Spinal cord (tissue), 10 donors: Measurements from ENCODE around the gene S100A4. TPM values are rescaled to one million over a fixed set of nuclear protein-coding genes. Genes with fewer than 3 reads are reported as not detected.

Source experiments
- DNase-seq, 6 donors: peaks; one replicate each; pipeline versions ENCODE4 v3.0.0 to v3.0.0-alpha.2; 2013 to 2015; ENCODE audit warnings: low spot score in 6 of 6, low read depth in 4 of 6
- H3K27ac ChIP-seq: one replicate; pipeline ENCODE4 v1.5.1; 2013; ENCODE audit warnings: low read depth, low read length, control low read depth
- H3K27me3 ChIP-seq: one replicate; pipeline ENCODE4 v1.6.1; 2013; ENCODE audit warnings: low read length; ENCODE audit not compliant: control insufficient read depth, insufficient read depth
- H3K36me3 ChIP-seq: one replicate; pipeline ENCODE4 v1.6.1; 2013; ENCODE audit warnings: low read length; ENCODE audit not compliant: control insufficient read depth, insufficient read depth
- H3K4me1 ChIP-seq: one replicate; pipeline ENCODE4 v1.6.1; 2013; ENCODE audit warnings: low read length; ENCODE audit not compliant: control insufficient read depth, insufficient read depth
- H3K4me3 ChIP-seq: one replicate; pipeline ENCODE4 v1.5.1; 2013; ENCODE audit warnings: low read depth, low read length, control low read depth
- H3K9me3 ChIP-seq: one replicate; pipeline ENCODE4 v1.6.1; 2013; ENCODE audit warnings: low read length; ENCODE audit not compliant: control insufficient read depth, insufficient read depth
- WGBS: methylation state at CpG from one replicate; pipeline ENCODE4 v1.1.5; 2013; ENCODE audit warnings: missing lambda C conversion rate; ENCODE audit not compliant: insufficient coverage; 5-methylcytosine and 5-hydroxymethylcytosine counted together
- polyA plus RNA-seq, 2 donors: library from polyadenylated mRNA; unstranded; fragments of 120-200 nt; gene quantifications; one replicate each; pipeline ENCODE4 v1.2.1, GENCODE V29; 2013; ENCODE audit not compliant: insufficient read length in 2 of 2
- total RNA-seq, 2 donors: library from RNA; depleted of rRNA in 1 of 2; stranded (reverse); fragments of 120-200 nt in 1 of 2; fragments of >200 nt in 1 of 2; gene quantifications; one replicate each; pipeline versions ENCODE4 v1.2.3 to v1.2.4, GENCODE V29; 2013 to 2014
- donor health status: healthy.

S100A4 gene
- total and polyA plus RNA-seq, 4 donors = 6.0 to 38.2 (median 19.5) TPM

- DNase-seq = no peak
- Histone ChIP-seq H3K4me1 (peaks cover 34% of the 10 kb centered on the region), H3K27ac (no peak overlapping the region), H3K27me3 (no peaks in the 10 kb centered on the region), H3K4me3 (no peak overlapping the region), H3K9me3 (no peaks in the 10 kb centered on the region), H3K36me3 (no peaks in the 10 kb centered on the region)
- 90% methylated on average over 4 of the region's 5 CpGs for WGBS
Measured at GRCh38 chr1:153570874-153571273, 25.3 kb upstream of the S100A4 start.

- Histone ChIP-seq H3K36me3 (no peaks in the 10 kb centered on the region), H3K9me3 (no peaks in the 10 kb centered on the region), H3K27me3 (no peaks in the 10 kb centered on the region), H3K4me3 (no peak overlapping the region), H3K27ac (no peak overlapping the region), H3K4me1 (peaks cover 40% of the 10 kb centered on the region)
- no peak for DNase-seq
- WGBS = 93% methylated on average over 4 of the region's 8 CpGs
Measured at GRCh38 chr1:153569465-153569864, 23.9 kb upstream of the S100A4 start.

- no peaks in the 10 kb centered on the region for H3K27me3 ChIP-seq
- peak overlapping the region; percentile 11 for H3K4me3 ChIP-seq
- no peak overlapping the region for H3K27ac ChIP-seq
- no peaks in the 10 kb centered on the region for H3K9me3 ChIP-seq
- 10% methylated on average over 21 of the region's 25 CpGs for WGBS
- peak in 5 of 6 donors; percentile 50 to 92 (median 63) for DNase-seq
- no peaks in the 10 kb centered on the region for H3K36me3 ChIP-seq
- H3K4me1 ChIP-seq = peaks cover 40% of the 10 kb centered on the region
Measured at GRCh38 chr1:153568367-153569099, 22.9 kb upstream of the S100A4 start.

- Histone ChIP-seq H3K27me3 (no peaks in the 10 kb centered on the region), H3K9me3 (no peaks in the 10 kb centered on the region), H3K4me3 (no peak overlapping the region), H3K36me3 (no peaks in the 10 kb centered on the region), H3K4me1 (peaks cover 40% of the 10 kb centered on the region), H3K27ac (no peak overlapping the region)
- DNase-seq = no peak
- 64% methylated on average over 20 of the region's 22 CpGs for WGBS
Measured at GRCh38 chr1:153567621-153568366, 22.2 kb upstream of the S100A4 start.

GRCh38 chr1:153566414-153567371, 21.1 kb upstream of the S100A4 start:
- Histone ChIP-seq H3K4me1 (peaks cover 34% of the 10 kb centered on the region), H3K4me3 (no peak overlapping the region), H3K27ac (peak overlapping the region; percentile 54), H3K9me3 (no peaks in the 10 kb centered on the region), H3K27me3 (no peaks in the 10 kb centered on the region), H3K36me3 (no peaks in the 10 kb centered on the region)
- 48% methylated on average over 15 of the region's 16 CpGs for WGBS
- peak in 2 of 6 donors; percentile 16 to 59 for DNase-seq

GRCh38 chr1:153565529-153566374, 20.1 kb upstream of the S100A4 start, which contains the start of gene S100A2:
Gene S100A2 (minus strand): TSS chr1:153565844. CDS start chr1:153563877, 1,967 bp downstream.
- Histone ChIP-seq H3K9me3 (no peaks in the 10 kb centered on the region), H3K36me3 (no peaks in the 10 kb centered on the region), H3K27ac (peak within 1 kb of the TSS; percentile 54), H3K27me3 (no peaks in the 10 kb centered on the region), H3K4me1 (peaks cover 34% of the 10 kb centered on the region), H3K4me3 (no peak within 1 kb of the TSS)
- no peak for DNase-seq
- 89% methylated on average over 7 of the region's 8 CpGs for WGBS

GRCh38 chr1:153563991-153564390, 18.4 kb upstream of the S100A4 start:
- H3K27ac ChIP-seq = no peak overlapping the region
- H3K36me3 ChIP-seq = no peaks in the 10 kb centered on the region
- 85% methylated on average over 6 of the region's 7 CpGs for WGBS
- H3K27me3 ChIP-seq = no peaks in the 10 kb centered on the region
- no peak overlapping the region for H3K4me3 ChIP-seq
- peaks cover 34% of the 10 kb centered on the region for H3K4me1 ChIP-seq
- no peak for DNase-seq
- H3K9me3 ChIP-seq = no peaks in the 10 kb centered on the region

GRCh38 chr1:153563483-153563901, 17.9 kb upstream of the S100A4 start:
- WGBS = 63% methylated on average over 4 of the region's 6 CpGs

More at GRCh38 chr1:153563483-153563901, 17.9 kb upstream of the S100A4 start:
- Histone ChIP-seq H3K27me3 (no peaks in the 10 kb centered on the region), H3K4me1 (peaks cover 29% of the 10 kb centered on the region), H3K27ac (no peak overlapping the region), H3K36me3 (no peaks in the 10 kb centered on the region), H3K4me3 (no peak overlapping the region), H3K9me3 (no peaks in the 10 kb centered on the region)
- DNase-seq = no peak
